Upper lobe of left lung (tissue), 6 donors: Measurements from ENCODE around the gene MYB. TPM values are rescaled to one million over a fixed set of nuclear protein-coding genes. Genes with fewer than 3 reads are reported as not detected.

Source experiments
- ATAC-seq, 2 donors: fragments of 200-7000 bp; cut with Tn5 transposase; one replicate each; pipeline ENCODE4 v1.9.1; 2022; ENCODE audit warnings: mild to moderate bottlenecking in 2 of 2, moderate library complexity in 2 of 2; ENCODE audit not compliant: low FRiP score in 2 of 2
- DNase-seq, 2 donors: peaks; one replicate each; pipeline ENCODE4 v3.0.0-alpha.2; 2019 to 2020
- H3K27ac ChIP-seq, 4 donors: fragments of 200-600 bp; sonication (generic); one replicate each; pipeline ENCODE4 v1.5.1; 2016 to 2019
- H3K27me3 ChIP-seq, 4 donors: fragments of 200-600 bp; sonication (generic); one replicate each; pipeline ENCODE4 v1.5.1; 2017 to 2019
- H3K36me3 ChIP-seq, 4 donors: fragments of 200-600 bp; sonication (generic); one replicate each; pipeline ENCODE4 v1.5.1; 2016 to 2019
- H3K4me1 ChIP-seq, 4 donors: fragments of 200-600 bp; sonication (generic); one replicate each; pipeline ENCODE4 v1.5.1; 2018 to 2019
- H3K4me3 ChIP-seq, 4 donors: fragments of 200-600 bp; sonication (generic); one replicate each; pipeline ENCODE4 v1.5.1; 2017 to 2019; ENCODE audit warnings: mild to moderate bottlenecking in 2 of 4, moderate library complexity in 1 of 4
- H3K9me3 ChIP-seq, 4 donors: fragments of 200-600 bp; sonication (generic); one replicate each; pipeline ENCODE4 v1.5.1; 2018 to 2019
- EP300 ChIP-seq, 4 donors: sonication (generic); formaldehyde crosslinking; IDR thresholded peaks; one replicate each; pipeline ENCODE4 v1.5.1; 2017; ENCODE audit warnings: antibody characterized with exemption in 4 of 4, control low read depth in 2 of 4
- POLR2A ChIP-seq, 4 donors: fragments of 450-650 bp; IDR thresholded peaks; one replicate each; pipeline ENCODE4 v1.5.1; 2016 to 2017; ENCODE audit warnings: antibody characterized with exemption in 4 of 4, mild to moderate bottlenecking in 2 of 4
- POLR2AphosphoS5 ChIP-seq, 2 donors: sonication (generic); formaldehyde crosslinking; IDR thresholded peaks; one replicate each; pipeline ENCODE4 v1.5.1; 2017; ENCODE audit warnings: antibody characterized with exemption in 2 of 2
- WGBS, 2 donors: methylation state at CpG; one replicate each; pipeline ENCODE4 v1.1.5; 2017 to 2018; 5-methylcytosine and 5-hydroxymethylcytosine counted together
- total RNA-seq, 6 donors: library from RNA; depleted of rRNA in 4 of 6; stranded (reverse); fragments of >200 nt in 4 of 6; gene quantifications; one replicate each; pipeline versions ENCODE4 v1.1.0 to v1.2.1, GENCODE V29; 2016 to 2021
- TF ChIP-seq, protein P1 (sequence below), 6 experiments: fragments of 450-650 bp in 4 of 6; fragments of 200-600 bp in 2 of 6; sonication (generic) in 2 of 6; IDR thresholded peaks; one replicate each; pipeline ENCODE4 v1.5.1; 2016 to 2019; ENCODE audit warnings: antibody characterized with exemption in 6 of 6
- donor health status: DM: no; HTN: no; CAD: no; lungs with moderate emphysema.
- donor health status: DM: no; HTN: yes; CAD: no; lungs with severe emphysema.

MYB gene
- total RNA-seq, 6 donors from 2014 or later = 1.9 to 17.2 (median 4.7) TPM

DNA sequence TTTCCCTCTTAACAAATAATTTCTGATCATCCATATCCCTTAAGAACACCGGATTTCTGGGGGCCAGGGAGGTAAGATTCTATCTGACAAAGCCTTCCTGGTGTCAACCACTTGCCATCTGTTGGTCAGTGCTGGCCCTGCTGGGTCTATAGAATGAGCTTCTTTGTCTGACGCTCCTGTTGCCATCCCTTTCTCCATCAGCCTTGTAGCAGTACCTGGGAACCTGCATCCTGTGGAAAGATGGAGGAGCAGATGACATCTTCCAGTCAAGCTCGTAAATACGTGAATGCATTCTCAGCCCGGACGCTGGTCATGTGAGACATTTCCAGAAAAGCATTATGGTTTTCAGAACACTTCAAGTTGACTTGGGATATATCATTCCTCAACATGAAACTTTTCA is 36.6 kb downstream of the MYB start:
- no peaks in the 10 kb centered on the region for H3K27me3 ChIP-seq

DNA sequence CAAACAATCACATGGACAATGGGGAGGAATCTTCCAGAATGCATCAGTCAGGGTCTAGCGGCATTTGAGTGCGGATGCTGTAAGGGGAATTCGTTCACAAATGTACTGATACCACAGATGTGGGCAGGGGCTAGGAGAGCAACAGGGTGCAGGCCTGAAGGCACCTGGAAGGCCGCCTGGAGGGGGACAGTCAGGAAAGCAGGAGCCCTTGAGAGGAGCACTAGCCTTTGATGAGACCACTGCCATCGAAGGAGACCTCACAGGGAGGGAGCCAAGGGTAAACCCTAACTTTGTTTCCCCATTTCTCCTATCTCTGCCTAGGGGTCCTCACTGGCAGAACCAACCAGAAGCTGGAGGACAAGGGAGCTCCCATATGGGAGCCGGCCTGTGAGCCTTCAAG is 38.2 kb downstream of the MYB start:
- no peak for ATAC-seq
- no peak overlapping the region for H3K4me3 ChIP-seq
- TF ChIP-seq POLR2A (IDR thresholded peaks at IDR 0.05) (no peak), EP300 (IDR thresholded peaks at IDR 0.05) (no peak)
- H3K27ac ChIP-seq = no peak overlapping the region
- no peaks in the 10 kb centered on the region for H3K4me1 ChIP-seq
- H3K9me3 ChIP-seq = no peaks in the 10 kb centered on the region
- no peak for DNase-seq
- 89 to 96% methylated on average over 6 of the region's 6 CpGs for WGBS, 2 donors
- H3K27me3 ChIP-seq = no peaks in the 10 kb centered on the region
- H3K36me3 ChIP-seq = no peaks in the 10 kb centered on the region

More for the DNA sequence above, 36.6 kb downstream of the MYB start:
- TF ChIP-seq, protein P1, sequence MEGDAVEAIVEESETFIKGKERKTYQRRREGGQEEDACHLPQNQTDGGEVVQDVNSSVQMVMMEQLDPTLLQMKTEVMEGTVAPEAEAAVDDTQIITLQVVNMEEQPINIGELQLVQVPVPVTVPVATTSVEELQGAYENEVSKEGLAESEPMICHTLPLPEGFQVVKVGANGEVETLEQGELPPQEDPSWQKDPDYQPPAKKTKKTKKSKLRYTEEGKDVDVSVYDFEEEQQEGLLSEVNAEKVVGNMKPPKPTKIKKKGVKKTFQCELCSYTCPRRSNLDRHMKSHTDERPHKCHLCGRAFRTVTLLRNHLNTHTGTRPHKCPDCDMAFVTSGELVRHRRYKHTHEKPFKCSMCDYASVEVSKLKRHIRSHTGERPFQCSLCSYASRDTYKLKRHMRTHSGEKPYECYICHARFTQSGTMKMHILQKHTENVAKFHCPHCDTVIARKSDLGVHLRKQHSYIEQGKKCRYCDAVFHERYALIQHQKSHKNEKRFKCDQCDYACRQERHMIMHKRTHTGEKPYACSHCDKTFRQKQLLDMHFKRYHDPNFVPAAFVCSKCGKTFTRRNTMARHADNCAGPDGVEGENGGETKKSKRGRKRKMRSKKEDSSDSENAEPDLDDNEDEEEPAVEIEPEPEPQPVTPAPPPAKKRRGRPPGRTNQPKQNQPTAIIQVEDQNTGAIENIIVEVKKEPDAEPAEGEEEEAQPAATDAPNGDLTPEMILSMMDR (IDR thresholded peaks at IDR 0.05) = no peak
- no peak for TF ChIP-seq POLR2AphosphoS5 (IDR thresholded peaks at IDR 0.05)
- no peak for TF ChIP-seq EP300 (IDR thresholded peaks at IDR 0.05)
- TF ChIP-seq POLR2A (IDR thresholded peaks at IDR 0.05) = no peak
- Histone ChIP-seq H3K4me1 (peaks cover 0 to 4% (median 1%) of the 10 kb centered on the region in 4 donors), H3K36me3 (no peaks in the 10 kb centered on the region), H3K9me3 (no peaks in the 10 kb centered on the region), H3K4me3 (no peak overlapping the region), H3K27ac (no peak overlapping the region)
- DNase-seq (no peak), ATAC-seq (no peak)
- 91 to 98% methylated on average over 6 of the region's 6 CpGs for WGBS, 2 donors

DNA sequence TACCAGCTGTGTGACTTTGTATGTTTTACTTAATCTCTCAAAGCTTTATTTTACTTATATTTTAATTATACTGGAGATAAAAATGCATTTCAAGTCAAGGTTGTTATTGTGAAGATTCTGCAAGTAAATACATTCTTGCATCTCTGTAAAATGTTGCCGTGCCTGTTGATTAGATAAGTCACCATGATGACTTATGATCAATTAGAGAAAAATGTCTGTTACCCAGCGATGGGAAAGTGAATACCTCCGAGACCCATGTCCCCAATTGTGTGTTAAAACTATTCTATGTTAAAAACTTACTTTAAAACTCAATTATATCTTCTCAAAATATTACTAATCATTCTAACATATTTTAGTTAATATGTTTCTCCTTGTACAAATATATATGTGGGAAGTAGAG is 39.9 kb downstream of the MYB start:
- no peaks in the 10 kb centered on the region for H3K27me3 ChIP-seq
- no peak overlapping the region for H3K4me3 ChIP-seq
- WGBS, 2 donors = 95 to 96% methylated on average over 3 of the region's 3 CpGs
- DNase-seq (no peak), ATAC-seq (no peak)
- no peak overlapping the region for H3K27ac ChIP-seq
- H3K9me3 ChIP-seq = no peaks in the 10 kb centered on the region
- H3K4me1 ChIP-seq = no peaks in the 10 kb centered on the region
- TF ChIP-seq EP300 (IDR thresholded peaks at IDR 0.05) (no peak), POLR2AphosphoS5 (IDR thresholded peaks at IDR 0.05) (no peak), POLR2A (IDR thresholded peaks at IDR 0.05) (no peak)
- TF ChIP-seq, protein P1 (IDR thresholded peaks at IDR 0.05) = no peak
- H3K36me3 ChIP-seq = no peaks in the 10 kb centered on the region

DNA sequence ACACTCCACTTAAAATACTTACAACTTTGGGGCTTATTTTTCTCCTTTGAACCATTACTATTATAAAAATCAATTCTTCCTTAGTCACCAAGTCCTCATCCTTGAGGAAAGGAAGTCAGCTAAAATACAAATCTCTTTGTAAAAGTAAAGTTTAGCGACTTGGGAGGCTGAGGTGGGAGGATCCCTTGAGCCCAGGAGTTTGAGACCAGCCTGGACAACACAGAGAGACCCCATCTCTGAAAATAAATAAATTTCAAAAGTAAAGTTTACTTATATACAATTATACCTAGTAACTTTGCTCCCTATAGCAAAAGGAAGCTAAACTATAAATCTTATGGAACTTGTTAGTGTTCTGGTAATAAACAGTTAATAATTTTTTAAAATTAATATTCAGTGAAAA is 40.4 kb downstream of the MYB start:
- ATAC-seq (no peak), DNase-seq (no peak)
- no peaks in the 10 kb centered on the region for H3K36me3 ChIP-seq
- no peaks in the 10 kb centered on the region for H3K4me1 ChIP-seq
- H3K4me3 ChIP-seq = no peak overlapping the region
- H3K27ac ChIP-seq = no peak overlapping the region
- H3K9me3 ChIP-seq = no peaks in the 10 kb centered on the region
- 86 to 91% methylated on average over 1 of the region's 1 CpG for WGBS, 2 donors
- H3K27me3 ChIP-seq = no peaks in the 10 kb centered on the region
- TF ChIP-seq EP300 (IDR thresholded peaks at IDR 0.05) = no peak
- TF ChIP-seq, protein P1 (IDR thresholded peaks at IDR 0.05) = no peak
- no peak for TF ChIP-seq POLR2AphosphoS5 (IDR thresholded peaks at IDR 0.05)
- no peak for TF ChIP-seq POLR2A (IDR thresholded peaks at IDR 0.05)

DNA sequence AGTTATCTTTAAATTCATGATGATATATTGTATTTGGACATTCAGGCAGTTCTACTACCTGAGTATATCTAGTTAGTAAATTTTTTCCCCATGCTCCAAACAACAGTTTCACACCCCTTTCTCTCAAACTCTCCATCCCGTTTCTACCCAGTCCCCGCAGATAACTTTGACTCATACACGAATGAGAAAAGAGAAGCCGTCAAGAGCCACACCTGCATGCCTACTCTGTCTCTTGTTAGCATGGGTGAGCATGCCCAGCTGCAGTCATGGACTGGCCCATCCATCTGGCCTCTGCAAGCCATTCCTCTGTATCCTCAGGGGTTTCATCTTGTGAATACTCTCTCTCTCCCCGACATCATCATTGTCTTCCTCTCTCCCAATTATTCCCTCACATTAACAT is 41.5 kb downstream of the MYB start:
- no peak for DNase-seq
- no peak overlapping the region for H3K4me3 ChIP-seq
- no peaks in the 10 kb centered on the region for H3K36me3 ChIP-seq
- TF ChIP-seq EP300 (IDR thresholded peaks at IDR 0.05) (no peak), POLR2AphosphoS5 (IDR thresholded peaks at IDR 0.05) (no peak), POLR2A (IDR thresholded peaks at IDR 0.05) (no peak)
- TF ChIP-seq, protein P1 (IDR thresholded peaks at IDR 0.05) = no peak
- H3K27me3 ChIP-seq = no peaks in the 10 kb centered on the region
- H3K4me1 ChIP-seq = no peaks in the 10 kb centered on the region
- H3K9me3 ChIP-seq = no peaks in the 10 kb centered on the region
- 91 to 93% methylated on average over 5 of the region's 5 CpGs for WGBS, 2 donors
- H3K27ac ChIP-seq = no peak overlapping the region
- ATAC-seq = no peak
